ENCODE data around the gene TSEN2. TPM values are rescaled to one million over a fixed set of nuclear protein-coding genes. Genes with fewer than 3 reads are reported as not detected.
"Not testable (repeated sequence)": the region's sequence is repeated elsewhere in the genome, so short reads cannot be mapped to it uniquely, and the experiment has no call there.

TSEN2 gene
- total RNA-seq, 2 donors from 2014 or later = 16.6 to 18.2 TPM

DNA sequence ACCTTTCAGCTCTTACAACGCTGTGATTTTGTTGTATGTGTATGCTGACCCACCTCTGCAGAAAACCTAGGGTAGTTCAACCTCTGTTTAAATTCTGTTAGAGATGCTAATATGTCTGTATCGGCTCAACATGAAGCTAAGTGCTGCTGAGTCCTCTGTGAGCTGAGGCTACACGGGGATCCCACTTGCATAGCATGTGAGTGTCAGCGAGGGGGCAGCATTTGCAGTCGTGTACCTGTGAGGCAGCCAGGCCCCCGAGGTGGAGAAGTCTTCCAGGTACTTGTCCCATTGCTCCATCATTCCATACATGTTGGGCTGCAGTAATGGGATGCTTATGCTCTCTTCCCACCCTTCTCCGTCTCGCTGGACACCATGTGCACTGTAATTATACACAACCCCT, 57.3 kb downstream of the TSEN2 start:
- H3K4me1 ChIP-seq (ENCODE audit: control insufficient read depth, insufficient read depth, low read length) = peaks cover 9% of the 10 kb centered on the region
- no peak overlapping the region for H3K4me3 ChIP-seq (ENCODE audit: low read length)
- Mint-ChIP-seq H3K36me3 (ENCODE audit: low read depth) (peaks cover 8% of the 10 kb centered on the region), H3K4me3 (no peak overlapping the region), H3K27ac (no peak overlapping the region), H3K4me1 (peaks cover 20% of the 10 kb centered on the region), H3K9me3 (no peaks in the 10 kb centered on the region), H3K27me3 (ENCODE audit: insufficient read depth) (no peaks in the 10 kb centered on the region)
- WGBS, 2 experiments (ENCODE audit: insufficient coverage in 1 of 2, insufficient read length in 1 of 2) = 58 to 77% methylated on average over 5 to 8 of the region's 8 CpGs
- TF ChIP-seq, protein P1, sequence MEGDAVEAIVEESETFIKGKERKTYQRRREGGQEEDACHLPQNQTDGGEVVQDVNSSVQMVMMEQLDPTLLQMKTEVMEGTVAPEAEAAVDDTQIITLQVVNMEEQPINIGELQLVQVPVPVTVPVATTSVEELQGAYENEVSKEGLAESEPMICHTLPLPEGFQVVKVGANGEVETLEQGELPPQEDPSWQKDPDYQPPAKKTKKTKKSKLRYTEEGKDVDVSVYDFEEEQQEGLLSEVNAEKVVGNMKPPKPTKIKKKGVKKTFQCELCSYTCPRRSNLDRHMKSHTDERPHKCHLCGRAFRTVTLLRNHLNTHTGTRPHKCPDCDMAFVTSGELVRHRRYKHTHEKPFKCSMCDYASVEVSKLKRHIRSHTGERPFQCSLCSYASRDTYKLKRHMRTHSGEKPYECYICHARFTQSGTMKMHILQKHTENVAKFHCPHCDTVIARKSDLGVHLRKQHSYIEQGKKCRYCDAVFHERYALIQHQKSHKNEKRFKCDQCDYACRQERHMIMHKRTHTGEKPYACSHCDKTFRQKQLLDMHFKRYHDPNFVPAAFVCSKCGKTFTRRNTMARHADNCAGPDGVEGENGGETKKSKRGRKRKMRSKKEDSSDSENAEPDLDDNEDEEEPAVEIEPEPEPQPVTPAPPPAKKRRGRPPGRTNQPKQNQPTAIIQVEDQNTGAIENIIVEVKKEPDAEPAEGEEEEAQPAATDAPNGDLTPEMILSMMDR (conservative IDR thresholded peaks at IDR 0.05) = peak; percentile 74
- no peak overlapping the region for H3K27ac ChIP-seq (ENCODE audit: low read depth, low read length)
- no peaks in the 10 kb centered on the region for H3K36me3 ChIP-seq (ENCODE audit: control insufficient read depth, insufficient read depth, low read length)
- H3K27me3 ChIP-seq (ENCODE audit: control insufficient read depth, insufficient read depth, low read length, poor library complexity, severe bottlenecking) = no peaks in the 10 kb centered on the region
- peak; percentile 84 for DNase-seq
- no peak overlapping the region for H3K9ac ChIP-seq (ENCODE audit: extremely low read depth, low read length, poor library complexity, severe bottlenecking)
- H3K9me3 ChIP-seq (ENCODE audit: control insufficient read depth, low read length) = no peaks in the 10 kb centered on the region

- H3K36me3 ChIP-seq (ENCODE audit: control insufficient read depth, insufficient read depth, low read length); DNase-seq; H3K9me3 Mint-ChIP-seq; H3K4me1 ChIP-seq (ENCODE audit: control insufficient read depth, insufficient read depth, low read length); H3K27me3 ChIP-seq (ENCODE audit: control insufficient read depth, insufficient read depth, low read length, poor library complexity, severe bottlenecking); H3K9me3 ChIP-seq (ENCODE audit: control insufficient read depth, low read length); H3K27ac Mint-ChIP-seq; H3K4me3 Mint-ChIP-seq; H3K36me3 Mint-ChIP-seq (ENCODE audit: low read depth); H3K27ac ChIP-seq (ENCODE audit: low read depth, low read length); H3K27me3 Mint-ChIP-seq (ENCODE audit: insufficient read depth); H3K4me3 ChIP-seq (ENCODE audit: low read length); H3K9ac ChIP-seq (ENCODE audit: extremely low read depth, low read length, poor library complexity, severe bottlenecking): not testable (repeated sequence)
- H3K4me1 Mint-ChIP-seq = peaks cover 20% of the 10 kb centered on the region
- WGBS, 2 experiments (ENCODE audit: insufficient coverage in 1 of 2, insufficient read length in 1 of 2) = 82 to 89% methylated on average over 10 to 12 of the region's 12 CpGs
Measured at GRCh38 chr3:12543497-12543896, 59.2 kb downstream of the TSEN2 start.

DNA sequence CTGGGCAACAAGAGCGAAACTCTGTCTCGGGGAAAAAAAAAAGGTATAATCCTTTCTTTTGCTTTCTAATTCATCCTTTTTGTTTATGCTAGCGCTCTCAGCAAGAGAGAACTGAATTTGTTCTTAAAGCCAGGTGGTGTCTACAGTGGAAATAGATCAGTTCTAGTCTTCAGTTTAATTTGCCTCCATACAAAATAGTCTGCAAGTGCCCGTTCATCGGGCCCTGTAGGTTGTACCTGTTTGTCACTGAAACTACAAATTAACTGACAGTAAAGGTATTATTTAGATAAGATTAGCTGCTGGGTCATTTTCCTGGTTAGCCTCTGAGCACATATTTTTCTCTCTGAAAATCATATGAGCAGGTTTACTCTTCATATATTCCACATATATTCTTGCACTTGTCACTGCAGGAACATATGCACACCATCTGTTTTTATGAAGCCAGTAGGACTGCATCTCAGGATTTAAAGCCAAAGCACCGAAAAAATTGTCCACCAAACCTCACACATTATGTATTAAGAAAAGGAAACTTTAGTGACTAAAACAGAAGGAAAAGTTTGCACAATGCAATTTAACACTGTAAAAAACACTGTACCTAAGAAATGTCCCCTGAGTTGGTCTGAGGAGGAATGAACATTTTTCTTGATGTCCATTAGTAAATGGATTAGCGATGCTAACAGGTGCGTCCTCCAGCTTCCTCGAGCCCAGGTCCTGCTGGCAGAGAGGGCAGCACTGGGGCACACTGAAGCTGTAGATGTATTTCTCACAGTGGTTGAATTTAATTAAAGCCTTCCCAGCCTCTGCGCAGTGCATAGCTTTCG, 60.6 kb downstream of the TSEN2 start:
- H3K27me3 Mint-ChIP-seq (ENCODE audit: insufficient read depth) = no peaks in the 10 kb centered on the region
- peaks cover under 1% of the 10 kb centered on the region for H3K27me3 ChIP-seq (ENCODE audit: control insufficient read depth, insufficient read depth, low read length, poor library complexity, severe bottlenecking)
- peak overlapping the region; percentile 45 for H3K4me3 ChIP-seq (ENCODE audit: low read length)

More for the DNA sequence above, 60.6 kb downstream of the TSEN2 start:
- Histone ChIP-seq H3K36me3 (ENCODE audit: control insufficient read depth, insufficient read depth, low read length) (no peaks in the 10 kb centered on the region), H3K4me1 (ENCODE audit: control insufficient read depth, insufficient read depth, low read length) (peaks cover 9% of the 10 kb centered on the region), H3K27ac (ENCODE audit: low read depth, low read length) (no peak overlapping the region), H3K9ac (ENCODE audit: extremely low read depth, low read length, poor library complexity, severe bottlenecking) (peak overlapping the region; percentile 28), H3K9me3 (ENCODE audit: control insufficient read depth, low read length) (no peaks in the 10 kb centered on the region)
- DNase-seq = no peak
- no peaks in the 10 kb centered on the region for H3K36me3 Mint-ChIP-seq (ENCODE audit: low read depth)
- 80 to 85% methylated on average over 6 to 11 of the region's 11 CpGs for WGBS, 2 experiments (ENCODE audit: insufficient coverage in 1 of 2, insufficient read length in 1 of 2)
- H3K4me1 Mint-ChIP-seq = peaks cover 20% of the 10 kb centered on the region
- TF ChIP-seq, protein P1 (conservative IDR thresholded peaks at IDR 0.05) = no peak
- peak overlapping the region; percentile 41 for H3K4me3 Mint-ChIP-seq
- peak overlapping the region; percentile 79 for H3K27ac Mint-ChIP-seq
- H3K9me3 Mint-ChIP-seq = no peaks in the 10 kb centered on the region
